Measurements from ENCODE around the gene TRIM54. TPM values are rescaled to one million over a fixed set of nuclear protein-coding genes. Genes with fewer than 3 reads are reported as not detected.
A peak's percentile ranks its signal among the peaks of the same experiment; 100 is the strongest.

The TRIM54 gene
- total RNA-seq, 2 donors from 2014 or later: 0.86 to 2.2 TPM

GRCh38 chr2:27322301-27322765 is 40.1 kb downstream of the TRIM54 start:
- Mint-ChIP-seq H3K4me3 (peak overlapping the region; percentile 93), H3K27ac (peak overlapping the region; percentile 99), H3K36me3 (ENCODE audit: low read depth) (peaks cover 14% of the 10 kb centered on the region), H3K9me3 (no peaks in the 10 kb centered on the region), H3K4me1 (peaks cover 15% of the 10 kb centered on the region), H3K27me3 (ENCODE audit: insufficient read depth) (no peaks in the 10 kb centered on the region)
- no peak overlapping the region for H3K27ac ChIP-seq (ENCODE audit: low read depth, low read length)
- H3K4me3 ChIP-seq (ENCODE audit: low read length): peak overlapping the region; percentile 98
- H3K9me3 ChIP-seq (ENCODE audit: control insufficient read depth, low read length): no peaks in the 10 kb centered on the region
- no peak for DNase-seq
- TF ChIP-seq, protein P1, sequence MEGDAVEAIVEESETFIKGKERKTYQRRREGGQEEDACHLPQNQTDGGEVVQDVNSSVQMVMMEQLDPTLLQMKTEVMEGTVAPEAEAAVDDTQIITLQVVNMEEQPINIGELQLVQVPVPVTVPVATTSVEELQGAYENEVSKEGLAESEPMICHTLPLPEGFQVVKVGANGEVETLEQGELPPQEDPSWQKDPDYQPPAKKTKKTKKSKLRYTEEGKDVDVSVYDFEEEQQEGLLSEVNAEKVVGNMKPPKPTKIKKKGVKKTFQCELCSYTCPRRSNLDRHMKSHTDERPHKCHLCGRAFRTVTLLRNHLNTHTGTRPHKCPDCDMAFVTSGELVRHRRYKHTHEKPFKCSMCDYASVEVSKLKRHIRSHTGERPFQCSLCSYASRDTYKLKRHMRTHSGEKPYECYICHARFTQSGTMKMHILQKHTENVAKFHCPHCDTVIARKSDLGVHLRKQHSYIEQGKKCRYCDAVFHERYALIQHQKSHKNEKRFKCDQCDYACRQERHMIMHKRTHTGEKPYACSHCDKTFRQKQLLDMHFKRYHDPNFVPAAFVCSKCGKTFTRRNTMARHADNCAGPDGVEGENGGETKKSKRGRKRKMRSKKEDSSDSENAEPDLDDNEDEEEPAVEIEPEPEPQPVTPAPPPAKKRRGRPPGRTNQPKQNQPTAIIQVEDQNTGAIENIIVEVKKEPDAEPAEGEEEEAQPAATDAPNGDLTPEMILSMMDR (conservative IDR thresholded peaks at IDR 0.05): no peak
- H3K4me1 ChIP-seq (ENCODE audit: control insufficient read depth, insufficient read depth, low read length): no peaks in the 10 kb centered on the region
- no peaks in the 10 kb centered on the region for H3K27me3 ChIP-seq (ENCODE audit: control insufficient read depth, insufficient read depth, low read length, poor library complexity, severe bottlenecking)
- 14 to 18% methylated on average over 5 to 10 of the region's 10 CpGs for WGBS, 2 experiments (ENCODE audit: insufficient coverage in 1 of 2, insufficient read length in 1 of 2)
- peaks cover 18% of the 10 kb centered on the region for H3K36me3 ChIP-seq (ENCODE audit: control insufficient read depth, insufficient read depth, low read length)
- H3K9ac ChIP-seq (ENCODE audit: extremely low read depth, low read length, poor library complexity, severe bottlenecking): peak overlapping the region; percentile 99

DNA sequence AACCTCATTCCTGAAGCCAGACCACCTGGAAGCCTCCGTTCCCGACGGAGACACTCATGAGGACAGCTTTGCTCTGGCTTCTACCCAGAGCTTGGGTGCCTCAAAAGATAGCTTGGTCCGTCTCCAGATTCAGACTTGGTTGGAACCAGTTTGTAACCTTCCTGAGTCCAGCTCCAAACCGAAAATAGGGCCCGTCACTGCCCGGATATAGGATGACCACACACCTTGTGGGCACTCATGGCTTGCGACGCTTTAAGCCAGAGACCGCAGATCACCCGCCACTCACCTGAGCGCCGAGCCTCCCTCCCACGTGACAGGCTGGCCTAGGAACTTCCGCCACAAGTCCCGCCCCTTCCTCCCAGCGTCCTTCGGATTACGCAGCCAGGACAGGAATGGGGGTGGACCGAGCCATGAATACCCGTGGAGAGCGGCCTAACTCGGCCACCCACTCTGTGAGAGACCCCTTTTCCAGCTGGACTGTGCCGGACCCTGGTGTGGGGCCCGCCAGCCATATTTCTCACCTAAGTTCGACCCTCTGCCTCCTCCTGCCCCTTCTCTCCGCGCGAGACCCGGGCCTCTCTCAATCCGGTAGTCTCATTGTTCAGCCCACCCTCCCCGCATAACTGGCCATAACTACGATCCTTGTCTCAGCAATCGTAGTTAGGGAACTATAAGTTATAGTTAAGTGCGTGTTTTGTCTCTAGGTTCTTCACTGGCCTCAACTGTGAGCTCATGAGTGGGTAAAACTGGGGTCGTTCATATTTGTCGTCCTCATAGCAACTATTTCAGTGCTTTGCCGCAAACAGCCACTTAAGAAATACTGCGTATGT is 40.8 kb downstream of the TRIM54 start, which contains the start of gene MPV17:
Gene MPV17 (minus strand): TSS at position 332 of the 830 bp plus-strand sequence. CDS start 580 bp downstream, outside the sequence.
- Mint-ChIP-seq H3K4me3 (peak within 1 kb of the TSS; percentile 93), H3K9me3 (no peaks in the 10 kb centered on the region), H3K27me3 (ENCODE audit: insufficient read depth) (no peaks in the 10 kb centered on the region), H3K4me1 (peaks cover 15% of the 10 kb centered on the region), H3K36me3 (ENCODE audit: low read depth) (peaks cover 18% of the 10 kb centered on the region), H3K27ac (peak within 1 kb of the TSS; percentile 99)
- Histone ChIP-seq H3K9me3 (ENCODE audit: control insufficient read depth, low read length) (no peaks in the 10 kb centered on the region), H3K27me3 (ENCODE audit: control insufficient read depth, insufficient read depth, low read length, poor library complexity, severe bottlenecking) (no peaks in the 10 kb centered on the region), H3K9ac (ENCODE audit: extremely low read depth, low read length, poor library complexity, severe bottlenecking) (peak within 1 kb of the TSS; percentile 99), H3K27ac (ENCODE audit: low read depth, low read length) (peak within 1 kb of the TSS; percentile 89), H3K4me3 (ENCODE audit: low read length) (peak within 1 kb of the TSS; percentile 98), H3K4me1 (ENCODE audit: control insufficient read depth, insufficient read depth, low read length) (no peaks in the 10 kb centered on the region), H3K36me3 (ENCODE audit: control insufficient read depth, insufficient read depth, low read length) (peaks cover 22% of the 10 kb centered on the region)
- peak; percentile 98 for DNase-seq
- TF ChIP-seq, protein P1 (conservative IDR thresholded peaks at IDR 0.05): no peak
- WGBS, 2 experiments (ENCODE audit: insufficient coverage in 1 of 2, insufficient read length in 1 of 2): 2 to 4% methylated on average over 20 to 39 of the region's 39 CpGs

GRCh38 chr2:27323596-27324285 is 41.5 kb downstream of the TRIM54 start:
- H3K27ac ChIP-seq (ENCODE audit: low read depth, low read length): peak overlapping the region; percentile 89
- peak overlapping the region; percentile 99 for H3K27ac Mint-ChIP-seq
- no peaks in the 10 kb centered on the region for H3K27me3 ChIP-seq (ENCODE audit: control insufficient read depth, insufficient read depth, low read length, poor library complexity, severe bottlenecking)
- H3K27me3 Mint-ChIP-seq (ENCODE audit: insufficient read depth): no peaks in the 10 kb centered on the region
- DNase-seq: no peak
- peaks cover 26% of the 10 kb centered on the region for H3K36me3 Mint-ChIP-seq (ENCODE audit: low read depth)
- peaks cover 15% of the 10 kb centered on the region for H3K4me1 Mint-ChIP-seq
- WGBS, 2 experiments (ENCODE audit: insufficient coverage in 1 of 2, insufficient read length in 1 of 2): 41 to 47% methylated on average over 3 to 5 of the region's 5 CpGs
- peak overlapping the region; percentile 93 for H3K4me3 Mint-ChIP-seq
- peak overlapping the region; percentile 98 for H3K4me3 ChIP-seq (ENCODE audit: low read length)
- peaks cover 30% of the 10 kb centered on the region for H3K36me3 ChIP-seq (ENCODE audit: control insufficient read depth, insufficient read depth, low read length)
- H3K9me3 ChIP-seq (ENCODE audit: control insufficient read depth, low read length): no peaks in the 10 kb centered on the region
- H3K9me3 Mint-ChIP-seq: no peaks in the 10 kb centered on the region
- TF ChIP-seq, protein P1 (conservative IDR thresholded peaks at IDR 0.05): no peak
- H3K4me1 ChIP-seq (ENCODE audit: control insufficient read depth, insufficient read depth, low read length): no peaks in the 10 kb centered on the region
- peak overlapping the region; percentile 99 for H3K9ac ChIP-seq (ENCODE audit: extremely low read depth, low read length, poor library complexity, severe bottlenecking)
